Measurements from ENCODE around the gene CALD1. TPM values are rescaled to one million over a fixed set of nuclear protein-coding genes. Genes with fewer than 3 reads are reported as not detected.

CALD1 gene
- polyA plus RNA-seq, 12 donors = 106 to 268 (median 139) TPM; not detected in 1

GRCh38 chr7:134820295-134820694 lies 40.9 kb downstream of the CALD1 start:
- DNase-seq = no peak

- DNase-seq = no peak
These were observed 41.3 kb downstream of the CALD1 start for GRCh38 chr7:134820778-134821177.

- DNase-seq = no peak
These were observed 44.0 kb downstream of the CALD1 start for GRCh38 chr7:134823400-134823799.

- DNase-seq = no peak
These were observed 46.2 kb downstream of the CALD1 start for GRCh38 chr7:134825666-134826065.

GRCh38 chr7:134826105-134826504 lies 46.7 kb downstream of the CALD1 start:
- no peak for DNase-seq

GRCh38 chr7:134827436-134827835 lies 48.0 kb downstream of the CALD1 start:
- DNase-seq = no peak

- DNase-seq = no peak
These were observed 48.5 kb downstream of the CALD1 start for GRCh38 chr7:134827889-134828288.

- no peak for DNase-seq
These were observed 48.9 kb downstream of the CALD1 start for GRCh38 chr7:134828361-134828760.

GRCh38 chr7:134829380-134829986 lies 50.0 kb downstream of the CALD1 start:
- DNase-seq = no peak

- DNase-seq = no peak
These were observed 52.4 kb downstream of the CALD1 start for GRCh38 chr7:134831862-134832261.

- DNase-seq = no peak
These were observed 52.9 kb downstream of the CALD1 start for GRCh38 chr7:134832367-134832766.

GRCh38 chr7:134834689-134835462 lies 55.4 kb downstream of the CALD1 start:
- DNase-seq = no peak

- DNase-seq = no peak
These were observed 56.0 kb downstream of the CALD1 start for GRCh38 chr7:134835463-134835823.

GRCh38 chr7:134836447-134836846 lies 57.0 kb downstream of the CALD1 start:
- no peak for DNase-seq

- DNase-seq = no peak
These were observed 59.9 kb downstream of the CALD1 start for GRCh38 chr7:134839298-134839697.

GRCh38 chr7:134842062-134842461 lies 62.6 kb downstream of the CALD1 start:
- no peak for DNase-seq

- DNase-seq = no peak
These were observed 63.5 kb downstream of the CALD1 start for GRCh38 chr7:134842886-134843430.

- DNase-seq = no peak
These were observed 64.8 kb downstream of the CALD1 start for GRCh38 chr7:134844200-134844599.

- DNase-seq = no peak
These were observed 66.0 kb downstream of the CALD1 start for GRCh38 chr7:134845461-134845860.

GRCh38 chr7:134847851-134848588 lies 68.6 kb downstream of the CALD1 start:
- no peak for DNase-seq

- DNase-seq = no peak
These were observed 70.6 kb downstream of the CALD1 start for GRCh38 chr7:134850066-134850465.

- DNase-seq = no peak
These were observed 71.7 kb downstream of the CALD1 start for GRCh38 chr7:134851141-134851540.

- DNase-seq = no peak
These were observed 73.2 kb downstream of the CALD1 start for GRCh38 chr7:134852625-134853024.

All from muscle of arm (tissue), 12 donors.